ENCODE measurements around the gene EIF5.

EIF5 gene

DNA sequence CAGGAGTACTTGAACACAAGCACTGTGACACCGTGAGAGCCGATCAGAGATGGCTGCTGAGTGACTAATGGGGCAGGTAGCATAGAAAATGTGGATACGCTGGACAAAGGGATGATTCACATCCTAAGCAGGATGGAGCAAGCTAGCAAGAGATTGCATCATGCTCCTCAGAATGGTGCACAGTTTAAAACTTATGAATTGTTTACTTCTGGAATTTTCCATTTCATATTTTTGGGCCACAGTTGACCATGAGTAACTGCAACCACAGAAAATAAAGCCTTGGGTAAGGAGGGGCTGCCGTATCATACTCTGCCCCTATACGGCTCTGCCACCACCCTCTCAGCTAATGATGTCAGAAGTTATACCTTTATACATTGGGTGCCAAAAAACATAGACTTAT, 27.8 kb downstream of the EIF5 start:
- in situ Hi-C loops (cut with HindIII; ENCODE audit: low sequenced_read_pairs): no loop called here

DNA sequence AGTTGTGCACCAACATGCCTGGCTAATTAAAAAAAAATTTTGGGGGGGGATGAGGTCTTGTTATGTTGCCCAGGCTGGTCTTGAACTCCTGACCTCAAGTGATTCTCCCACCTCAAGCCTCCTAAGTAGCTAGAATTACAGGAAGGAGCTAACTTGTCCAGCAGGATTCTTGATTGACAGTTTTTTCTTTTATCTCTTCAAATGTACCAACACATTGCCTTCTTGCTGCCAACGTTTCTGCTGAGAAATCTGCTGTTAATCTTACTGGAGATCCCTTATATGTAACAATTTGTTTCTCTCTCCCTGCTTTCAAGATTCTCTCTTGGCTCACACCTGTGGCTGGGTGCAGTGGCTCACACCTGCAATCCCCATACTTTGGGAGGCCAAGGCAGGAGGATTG, 28.7 kb downstream of the EIF5 start:
- in situ Hi-C loops (cut with HindIII; ENCODE audit: low sequenced_read_pairs): no loop called here

DNA sequence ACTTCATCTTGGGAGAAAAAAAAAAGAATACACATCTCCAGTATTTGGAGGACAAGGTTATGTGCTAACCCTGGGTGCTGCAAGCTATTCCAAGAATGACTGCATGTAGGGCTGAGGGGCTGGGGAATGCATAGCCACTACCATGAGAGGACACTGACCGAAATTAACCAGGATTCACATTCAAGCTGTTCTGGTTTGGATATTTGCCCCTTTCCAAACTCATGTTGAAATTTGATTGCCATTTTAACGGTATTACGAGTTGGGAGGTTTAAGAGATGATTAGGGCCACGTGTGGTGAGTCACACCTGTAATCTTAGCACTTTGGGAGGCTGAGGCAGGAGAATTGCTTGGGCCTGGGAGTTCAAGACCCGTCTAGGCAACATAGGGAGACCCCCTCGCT, 32.7 kb downstream of the EIF5 start:
- in situ Hi-C loops (cut with HindIII; ENCODE audit: low sequenced_read_pairs): no loop called here

GRCh38 chr14:103367995-103368394, 34.0 kb downstream of the EIF5 start:
- in situ Hi-C loops (cut with HindIII; ENCODE audit: low sequenced_read_pairs): no loop called here

DNA sequence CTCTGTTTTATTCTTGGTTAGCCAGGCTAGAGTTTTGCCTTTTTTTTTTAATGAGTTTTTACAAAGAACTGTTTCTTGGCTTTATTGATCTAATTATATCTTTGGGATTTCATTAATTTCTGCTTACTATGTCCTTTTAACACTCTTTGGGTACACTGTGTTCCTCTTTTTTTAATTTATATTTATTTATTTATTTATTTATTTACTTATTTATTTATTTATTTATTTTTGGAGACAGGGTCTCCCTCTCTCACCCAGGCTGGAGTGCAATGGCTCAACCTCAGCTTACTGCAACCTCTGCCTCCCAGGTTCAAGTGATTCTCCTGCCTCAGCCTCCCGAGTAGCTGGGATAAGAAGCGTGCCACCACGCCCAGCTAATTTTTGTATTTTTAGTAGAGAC, 36.0 kb downstream of the EIF5 start:
- in situ Hi-C loops (cut with HindIII; ENCODE audit: low sequenced_read_pairs): no loop called here

DNA sequence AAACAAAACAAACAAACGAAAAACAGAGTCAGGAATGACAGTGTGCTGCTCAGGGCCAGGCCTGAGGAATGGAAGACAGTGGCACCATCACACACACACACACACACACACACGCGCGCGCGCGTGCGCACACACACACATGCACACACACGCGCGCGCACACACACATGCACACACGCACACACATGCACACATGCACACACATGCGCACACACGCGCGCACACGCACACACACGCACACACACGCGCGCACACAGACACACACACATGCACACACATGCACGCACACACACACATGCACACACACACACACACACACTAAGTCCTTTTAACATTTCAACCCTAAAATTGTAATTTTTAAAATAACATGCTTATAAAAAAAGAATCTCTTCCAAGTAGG, 38.0 kb downstream of the EIF5 start:
- in situ Hi-C loops (cut with HindIII; ENCODE audit: low sequenced_read_pairs): no loop called here

DNA sequence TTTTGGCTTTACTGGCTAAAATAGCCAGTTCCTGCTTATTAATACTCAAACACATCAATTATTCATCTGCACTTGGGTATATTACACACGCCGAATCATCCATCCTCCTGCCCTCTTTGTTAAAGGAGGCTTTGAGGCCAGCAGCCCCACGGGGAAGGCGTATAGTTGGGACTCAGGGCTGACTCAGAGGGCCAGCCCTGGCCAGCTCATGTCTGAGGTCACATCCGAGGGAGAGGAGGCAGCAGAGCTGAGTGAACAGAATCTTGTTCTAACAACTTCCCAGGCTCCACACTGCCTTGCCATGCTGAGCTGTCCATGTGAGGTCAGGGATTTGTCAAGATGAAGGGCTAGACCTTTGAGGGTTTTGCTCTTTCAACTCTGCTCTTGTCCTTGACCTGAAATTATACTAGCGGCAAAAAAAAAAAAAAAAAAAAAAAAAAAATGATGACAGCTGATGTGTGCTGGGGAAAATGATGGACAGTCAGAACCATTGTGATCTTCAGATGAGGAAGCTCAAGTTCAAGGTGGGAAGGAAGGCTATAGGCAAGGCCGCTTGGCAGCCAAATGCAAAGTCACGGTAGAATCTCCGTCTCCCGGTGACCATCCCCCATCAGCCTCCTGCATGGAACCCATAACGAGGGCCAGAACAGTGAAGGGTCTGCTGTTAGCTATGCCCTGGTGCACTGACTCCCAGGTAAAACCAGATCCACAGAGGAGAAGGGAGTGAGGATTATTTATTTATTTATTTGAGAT, 38.7 kb downstream of the EIF5 start:
- in situ Hi-C loops (cut with HindIII; ENCODE audit: low sequenced_read_pairs): no loop called here

GRCh38 chr14:103374121-103374520, 40.1 kb downstream of the EIF5 start:
- in situ Hi-C loops (cut with HindIII; ENCODE audit: low sequenced_read_pairs): no loop called here

GRCh38 chr14:103377522-103378037, 43.5 kb downstream of the EIF5 start:
- in situ Hi-C loops (cut with HindIII; ENCODE audit: low sequenced_read_pairs): no loop called here

GRCh38 chr14:103378038-103378854, 44.2 kb downstream of the EIF5 start:
- in situ Hi-C loops (cut with HindIII; ENCODE audit: low sequenced_read_pairs): no loop called here

GRCh38 chr14:103380719-103381377, 46.8 kb downstream of the EIF5 start:
- in situ Hi-C loops (cut with HindIII; ENCODE audit: low sequenced_read_pairs): no loop called here

DNA sequence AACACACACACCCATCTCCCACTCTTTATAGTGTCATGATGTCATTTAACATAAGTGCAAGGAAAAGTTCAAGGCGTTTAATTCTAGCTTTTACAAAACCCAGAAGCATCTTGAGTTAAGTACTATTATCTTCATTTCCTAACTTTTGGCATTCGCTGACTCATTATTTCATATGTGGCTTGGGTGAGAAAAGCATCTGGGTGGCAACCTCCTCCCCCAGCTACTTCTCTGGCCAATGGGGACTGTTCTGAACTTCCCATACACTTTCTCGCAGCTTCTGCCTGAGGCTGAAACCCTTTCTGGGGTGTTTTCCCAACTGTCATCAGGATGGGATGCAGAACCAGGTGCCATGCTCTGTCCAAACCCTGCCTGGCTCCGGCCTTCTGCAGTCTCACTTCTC, 48.3 kb downstream of the EIF5 start:
- in situ Hi-C loops (cut with HindIII; ENCODE audit: low sequenced_read_pairs): no loop called here

DNA sequence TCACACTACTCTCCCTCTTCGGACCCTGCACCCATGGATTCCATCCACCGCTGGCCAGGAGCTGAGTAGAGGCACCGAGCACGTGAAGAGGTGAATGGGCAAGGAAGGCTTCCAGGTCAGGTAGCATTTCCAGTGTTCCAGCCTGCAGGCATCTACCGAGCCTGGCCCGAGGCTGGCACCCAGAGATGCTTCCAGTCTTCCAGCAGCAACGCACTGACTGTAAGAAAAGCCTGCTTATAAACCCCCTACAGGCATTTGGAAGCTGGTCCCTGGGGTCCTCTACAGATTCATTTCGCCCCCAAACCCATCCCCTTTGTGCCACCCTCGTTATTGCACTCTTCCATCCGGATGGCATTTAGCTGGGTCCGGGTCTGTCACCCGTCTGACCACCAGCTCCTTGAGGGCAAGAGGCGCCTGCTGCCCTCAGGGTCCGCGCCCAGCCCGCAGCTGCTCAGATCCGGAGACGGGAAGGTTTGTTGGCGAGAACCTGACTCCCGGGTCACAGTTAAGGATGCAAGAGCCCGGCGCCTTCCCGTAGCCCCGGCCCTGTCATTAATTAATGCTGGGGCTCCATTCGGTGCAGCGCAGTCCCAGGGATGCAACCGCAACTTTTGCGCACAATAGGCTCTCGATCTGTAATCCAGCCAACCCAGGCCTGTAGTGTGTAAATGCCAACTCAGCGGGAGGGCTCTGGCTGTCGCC, 50.6 kb downstream of the EIF5 start:
- in situ Hi-C loops (cut with HindIII; ENCODE audit: low sequenced_read_pairs): no loop called here

DNA sequence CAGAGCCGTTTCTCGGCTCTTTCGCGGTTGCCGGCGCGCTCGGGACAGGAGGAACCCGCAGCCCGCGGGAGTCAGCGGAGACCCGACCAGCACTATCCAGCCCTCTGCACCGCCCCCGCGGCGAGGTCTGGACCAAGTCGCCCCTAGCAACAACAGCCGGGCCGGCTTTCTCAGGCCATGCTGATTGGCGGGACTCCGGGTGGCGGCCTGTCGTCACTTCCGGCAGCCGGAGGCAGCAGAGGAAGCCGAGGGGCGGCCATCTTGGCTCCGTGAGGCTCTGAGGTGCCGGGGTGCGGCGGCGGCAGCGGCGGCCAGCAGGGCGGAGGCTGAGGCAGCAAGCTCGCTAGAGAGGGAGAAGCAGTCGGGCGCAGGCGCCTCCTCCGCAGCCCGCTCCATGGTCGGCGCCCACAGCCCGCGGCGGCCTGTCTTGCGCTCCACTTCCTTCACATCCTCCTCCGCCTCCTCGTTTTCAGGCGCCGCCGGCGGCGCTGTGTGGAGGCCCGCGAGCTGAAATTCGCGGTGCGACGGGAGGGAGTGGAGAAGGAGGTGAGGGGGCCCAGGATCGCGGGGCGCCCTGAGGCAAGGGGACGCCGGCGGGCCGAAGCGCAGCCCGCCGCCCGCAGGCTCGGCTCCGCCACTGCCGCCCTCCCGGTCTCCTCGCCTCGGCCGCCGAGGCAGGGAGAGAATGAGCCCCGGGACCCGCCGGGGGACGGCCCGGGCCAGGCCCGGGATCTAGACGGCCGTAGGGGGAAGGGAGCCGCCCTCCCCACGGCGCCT, 51.3 kb downstream of the EIF5 start, which contains the start of gene MARK3:
Gene MARK3 (plus strand): TSS at position 264 of the 777 bp plus-strand sequence. CDS start 615 bp downstream, outside the sequence.
- in situ Hi-C loops (cut with HindIII; ENCODE audit: low sequenced_read_pairs): no loop called here

DNA sequence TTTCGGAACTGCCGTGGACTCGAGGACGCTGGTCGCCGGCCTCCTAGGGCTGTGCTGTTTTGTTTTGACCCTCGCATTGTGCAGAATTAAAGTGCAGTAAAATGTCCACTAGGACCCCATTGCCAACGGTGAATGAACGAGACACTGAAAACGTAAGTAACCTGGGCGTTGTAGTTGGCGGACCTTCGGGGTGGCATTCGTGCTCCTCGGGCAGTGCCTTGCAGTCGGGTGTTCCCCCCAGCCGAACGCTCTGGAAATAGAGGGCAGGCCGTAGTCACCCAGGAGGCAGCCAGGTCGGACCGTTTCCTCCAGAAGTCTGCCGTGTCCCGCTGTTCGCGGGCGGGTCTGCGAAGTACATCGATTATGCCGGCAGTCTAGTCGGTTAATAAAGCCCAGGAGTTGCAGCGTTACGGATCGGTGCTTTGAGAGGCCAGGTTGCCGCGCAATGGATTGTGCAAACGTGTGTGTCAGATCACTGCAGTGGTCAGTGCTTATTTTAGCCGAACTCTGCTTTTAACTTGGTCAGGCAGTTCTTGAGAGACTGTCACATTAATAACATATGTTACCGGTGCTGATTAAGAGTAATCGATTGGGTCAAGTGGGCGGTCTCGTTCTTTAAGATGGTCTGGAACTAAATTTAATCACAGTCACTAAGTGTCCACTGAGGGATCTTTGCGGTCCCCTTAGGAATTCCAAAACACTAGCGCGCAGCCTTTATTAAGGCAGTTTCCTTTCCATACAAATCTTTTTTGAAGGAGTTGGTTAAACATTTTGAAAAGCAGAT, 52.1 kb downstream of the EIF5 start:
- in situ Hi-C loops (cut with HindIII; ENCODE audit: low sequenced_read_pairs): no loop called here

DNA sequence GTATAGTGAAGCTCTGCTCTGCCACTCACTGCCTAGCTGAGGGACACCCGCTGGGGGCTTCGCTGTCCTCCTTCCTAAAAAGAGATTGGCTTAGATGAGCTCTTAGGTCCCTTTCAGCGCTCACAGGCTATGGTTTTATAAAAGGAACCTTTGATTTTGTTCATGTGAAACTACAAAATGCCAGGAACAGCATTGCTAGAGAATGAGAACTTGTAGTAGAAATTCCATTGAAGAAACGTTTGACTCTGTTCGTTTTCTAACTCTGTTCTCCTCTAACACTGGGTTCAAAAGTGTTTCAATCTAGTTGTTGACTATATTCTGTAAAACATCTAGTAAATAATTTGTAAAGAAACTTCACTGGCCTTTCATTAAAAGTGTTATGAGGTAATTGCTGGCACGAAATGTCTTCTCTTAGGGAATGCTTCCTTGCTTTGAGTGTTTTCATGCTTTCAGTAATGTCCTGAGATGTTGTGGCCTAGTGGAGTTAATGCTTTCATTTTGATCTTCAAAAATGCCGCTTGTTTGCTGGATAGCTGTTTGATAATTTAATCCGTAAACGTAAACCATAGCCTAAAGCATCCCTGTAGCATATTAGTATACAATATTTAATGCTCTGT, 52.8 kb downstream of the EIF5 start:
- in situ Hi-C loops (cut with HindIII; ENCODE audit: low sequenced_read_pairs): no loop called here

DNA sequence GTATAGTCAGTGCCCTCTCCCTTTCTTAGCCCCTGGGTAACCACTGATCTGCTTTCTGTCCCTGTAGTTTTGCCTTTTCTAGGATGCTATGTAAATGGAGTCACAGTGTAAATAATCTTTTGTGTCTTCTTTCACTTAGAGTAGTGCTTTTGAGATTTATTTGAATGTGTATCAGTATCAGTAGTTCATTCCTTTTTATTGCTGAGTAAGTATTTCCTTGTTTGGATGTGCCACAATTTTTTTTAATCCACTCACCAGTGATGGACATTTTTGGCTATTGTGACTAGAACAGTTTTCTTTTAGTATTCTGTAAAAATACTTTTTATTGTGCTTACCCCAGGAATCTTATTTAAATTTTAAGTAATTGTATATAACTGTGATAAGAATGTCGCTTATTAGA, 54.6 kb downstream of the EIF5 start:
- in situ Hi-C loops (cut with HindIII; ENCODE audit: low sequenced_read_pairs): no loop called here

GRCh38 chr14:103390605-103391004, 56.6 kb downstream of the EIF5 start:
- in situ Hi-C loops (cut with HindIII; ENCODE audit: low sequenced_read_pairs): loop anchor here (5.0 kb wide), 1 partner anchor 57 kb away; no protein-coding TSS in a partner anchor

DNA sequence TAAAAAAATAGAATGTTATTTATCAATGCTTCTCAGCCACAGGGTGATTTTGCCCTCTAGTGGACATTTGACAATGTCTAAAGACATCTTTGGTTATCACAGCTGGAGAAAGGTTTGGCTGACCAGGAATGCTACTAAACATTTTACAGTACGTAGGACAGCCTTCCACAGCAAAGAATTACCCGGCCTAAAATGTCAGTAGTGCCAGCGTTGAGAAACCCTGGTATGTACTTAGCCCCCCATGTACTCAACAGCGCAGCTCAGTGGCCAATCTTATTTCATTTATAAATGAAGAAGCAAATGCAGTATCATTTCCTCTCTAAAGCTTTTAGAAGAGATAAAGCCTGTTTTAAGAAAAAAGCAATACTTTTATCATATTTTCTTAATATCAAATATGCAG, 57.0 kb downstream of the EIF5 start:
- in situ Hi-C loops (cut with HindIII; ENCODE audit: low sequenced_read_pairs): loop anchor here (5.0 kb wide), 1 partner anchor 56 kb away; no protein-coding TSS in a partner anchor
